ENCODE data around the gene NLRC5.

DNA sequence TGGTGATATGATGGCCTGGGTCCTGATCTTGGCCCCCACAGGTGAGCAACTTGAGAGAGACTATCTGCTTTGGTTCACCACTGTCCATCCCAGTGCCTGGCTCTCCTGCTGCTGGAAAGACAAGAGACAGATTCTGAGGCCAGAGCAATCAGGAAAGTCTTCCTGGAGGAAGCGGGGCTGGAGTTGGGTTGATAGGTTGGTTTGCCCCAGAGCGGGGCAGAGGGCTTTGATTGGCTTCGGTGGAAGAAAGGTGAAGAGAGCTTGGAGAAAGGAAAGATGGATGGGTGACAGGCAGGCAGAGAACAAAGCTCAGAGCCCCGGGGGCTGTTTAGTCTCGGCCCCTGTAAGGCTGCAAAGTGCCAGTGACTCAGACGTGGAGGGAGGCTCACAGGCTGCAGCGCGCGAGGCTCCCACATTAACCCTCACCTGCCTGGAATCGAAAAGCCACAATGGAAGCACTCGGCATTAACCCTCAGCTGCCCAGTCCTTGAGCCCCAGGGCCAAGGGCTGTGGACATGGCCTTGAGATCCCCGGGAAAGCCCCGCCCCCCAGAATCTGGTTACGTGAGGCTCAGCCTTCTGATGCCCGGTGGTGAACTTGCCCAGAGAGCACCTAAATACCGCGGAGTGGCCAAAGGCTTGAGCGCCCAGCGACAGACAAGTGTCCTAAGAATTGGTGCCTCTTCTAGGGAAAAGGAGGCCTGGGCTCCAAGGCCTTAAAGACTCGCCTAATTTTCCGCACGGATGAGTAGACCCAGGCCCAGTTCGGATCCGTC is 102.0 kb downstream of the NLRC5 start:
- TF ChIP-seq, protein P1, sequence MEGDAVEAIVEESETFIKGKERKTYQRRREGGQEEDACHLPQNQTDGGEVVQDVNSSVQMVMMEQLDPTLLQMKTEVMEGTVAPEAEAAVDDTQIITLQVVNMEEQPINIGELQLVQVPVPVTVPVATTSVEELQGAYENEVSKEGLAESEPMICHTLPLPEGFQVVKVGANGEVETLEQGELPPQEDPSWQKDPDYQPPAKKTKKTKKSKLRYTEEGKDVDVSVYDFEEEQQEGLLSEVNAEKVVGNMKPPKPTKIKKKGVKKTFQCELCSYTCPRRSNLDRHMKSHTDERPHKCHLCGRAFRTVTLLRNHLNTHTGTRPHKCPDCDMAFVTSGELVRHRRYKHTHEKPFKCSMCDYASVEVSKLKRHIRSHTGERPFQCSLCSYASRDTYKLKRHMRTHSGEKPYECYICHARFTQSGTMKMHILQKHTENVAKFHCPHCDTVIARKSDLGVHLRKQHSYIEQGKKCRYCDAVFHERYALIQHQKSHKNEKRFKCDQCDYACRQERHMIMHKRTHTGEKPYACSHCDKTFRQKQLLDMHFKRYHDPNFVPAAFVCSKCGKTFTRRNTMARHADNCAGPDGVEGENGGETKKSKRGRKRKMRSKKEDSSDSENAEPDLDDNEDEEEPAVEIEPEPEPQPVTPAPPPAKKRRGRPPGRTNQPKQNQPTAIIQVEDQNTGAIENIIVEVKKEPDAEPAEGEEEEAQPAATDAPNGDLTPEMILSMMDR (IDR thresholded peaks at IDR 0.05; ENCODE audit: low read length): no peak
- TF ChIP-seq EZH2 (optimal IDR thresholded peaks at IDR 0.05; ENCODE audit: low read depth, low read length): no peak
